GM18508 (cell line): ENCODE results near the gene CHMP3.
"Not testable (repeated sequence)": the region's sequence is repeated elsewhere in the genome, so short reads cannot be mapped to it uniquely, and the experiment has no call there.

ENCODE experiments used
- ATAC-seq: cut with Tn5 transposase; IDR thresholded peaks from one replicate; pipeline ENCODE4 v1.9.1; 2021; ENCODE audit warnings: moderate number of reproducible peaks; ENCODE audit not compliant: insufficient read depth, unreplicated experiment

The CHMP3 gene

GRCh38 chr2:86549963-86550725 is 13.1 kb downstream of the CHMP3 start:
- not testable (repeated sequence) for ATAC-seq

GRCh38 chr2:86549440-86549839 is 13.8 kb downstream of the CHMP3 start:
- ATAC-seq: not testable (repeated sequence)

- not testable (repeated sequence) for ATAC-seq
Observed at GRCh38 chr2:86548913-86549396, 14.3 kb downstream of the CHMP3 start.

GRCh38 chr2:86548165-86548912 is 14.9 kb downstream of the CHMP3 start:
- ATAC-seq: not testable (repeated sequence)

GRCh38 chr2:86545296-86545924 is 17.8 kb downstream of the CHMP3 start:
- not testable (repeated sequence) for ATAC-seq

- not testable (repeated sequence) for ATAC-seq
Observed at GRCh38 chr2:86544278-86545099, 18.8 kb downstream of the CHMP3 start.

- ATAC-seq: no peak
Observed at GRCh38 chr2:86543793-86544192, 19.4 kb downstream of the CHMP3 start.

- no peak for ATAC-seq
Observed at GRCh38 chr2:86543335-86543734, 19.9 kb downstream of the CHMP3 start.

- no peak for ATAC-seq
Observed at GRCh38 chr2:86542814-86543213, 20.4 kb downstream of the CHMP3 start.

- ATAC-seq: no peak
Observed at GRCh38 chr2:86541334-86541733, 21.9 kb downstream of the CHMP3 start.

GRCh38 chr2:86533589-86533988 is 29.7 kb downstream of the CHMP3 start:
- ATAC-seq: no peak

- no peak for ATAC-seq
Observed at GRCh38 chr2:86525421-86526340, 37.6 kb downstream of the CHMP3 start.

- ATAC-seq: no peak
Observed at GRCh38 chr2:86523491-86523890, 39.8 kb downstream of the CHMP3 start.

GRCh38 chr2:86522711-86523110 is 40.5 kb downstream of the CHMP3 start:
- no peak for ATAC-seq

GRCh38 chr2:86521922-86522321 is 41.3 kb downstream of the CHMP3 start:
- ATAC-seq: no peak

GRCh38 chr2:86520153-86520552 is 43.1 kb downstream of the CHMP3 start:
- no peak for ATAC-seq

- ATAC-seq: no peak
Observed at GRCh38 chr2:86519349-86519748, 43.9 kb downstream of the CHMP3 start.

GRCh38 chr2:86518481-86518880 is 44.8 kb downstream of the CHMP3 start:
- ATAC-seq: no peak
